Large intestine (tissue), 3 donors: ENCODE results near the gene MFAP4. TPM values are rescaled to one million over a fixed set of nuclear protein-coding genes. Genes with fewer than 3 reads are reported as not detected.

ENCODE experiments used
- DNase-seq, 2 donors: peaks; one replicate each; pipeline versions ENCODE4 v3.0.0 to v3.0.0-alpha.2; 2013
- H3K27ac ChIP-seq: one replicate; pipeline ENCODE4 v1.5.1; 2013; ENCODE audit warnings: low read length
- H3K27me3 ChIP-seq: 2 replicates; pipeline ENCODE4 v1.6.1; 2013; ENCODE audit warnings: low read length; ENCODE audit not compliant: control insufficient read depth, insufficient read depth
- H3K36me3 ChIP-seq: 2 replicates; pipeline ENCODE4 v1.6.1; 2013; ENCODE audit warnings: low read length; ENCODE audit not compliant: control insufficient read depth, insufficient read depth
- H3K4me1 ChIP-seq: one replicate; pipeline ENCODE4 v1.6.1; 2013; ENCODE audit warnings: low read length; ENCODE audit not compliant: control insufficient read depth, insufficient read depth
- H3K4me3 ChIP-seq: one replicate; pipeline ENCODE4 v1.5.1; 2013; ENCODE audit warnings: low read length
- H3K9me3 ChIP-seq: one replicate; pipeline ENCODE4 v1.6.1; 2013; ENCODE audit warnings: mild to moderate bottlenecking, low read depth, low read length, moderate library complexity; ENCODE audit not compliant: control insufficient read depth
- WGBS: methylation state at CpG from one replicate; pipeline ENCODE4 v1.1.5; 2013; ENCODE audit warnings: low lambda C conversion rate; ENCODE audit not compliant: insufficient coverage; 5-methylcytosine and 5-hydroxymethylcytosine counted together
- polyA plus RNA-seq: library from polyadenylated mRNA; unstranded; fragments of 120-200 nt; gene quantifications from one replicate; pipeline ENCODE4 v1.2.1, GENCODE V29; 2013

MFAP4 gene
- polyA plus RNA-seq, 1 donor, result 116 TPM

DNA sequence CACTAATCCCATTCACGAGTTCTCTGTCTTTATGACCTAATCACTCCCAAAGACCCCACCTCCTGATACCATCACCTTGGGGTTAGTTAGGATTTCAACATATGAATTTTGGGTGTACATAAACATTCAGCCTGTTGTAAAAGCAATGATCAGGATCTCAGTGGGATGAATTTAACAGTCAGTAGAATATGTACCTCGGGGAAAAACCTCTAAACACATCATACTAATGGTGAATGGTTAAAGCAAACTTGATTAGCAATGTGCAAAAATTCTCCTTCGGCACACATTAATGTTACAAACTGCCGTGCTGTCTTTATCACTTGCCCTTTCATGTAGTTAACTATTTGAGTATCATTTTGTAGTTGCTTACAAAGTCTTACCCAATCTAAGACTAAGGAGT lies 34.2 kb upstream of the MFAP4 start:
- no peaks in the 10 kb centered on the region for H3K36me3 ChIP-seq
- DNase-seq, result peak in 1 of 2 donors; percentile 20

DNA sequence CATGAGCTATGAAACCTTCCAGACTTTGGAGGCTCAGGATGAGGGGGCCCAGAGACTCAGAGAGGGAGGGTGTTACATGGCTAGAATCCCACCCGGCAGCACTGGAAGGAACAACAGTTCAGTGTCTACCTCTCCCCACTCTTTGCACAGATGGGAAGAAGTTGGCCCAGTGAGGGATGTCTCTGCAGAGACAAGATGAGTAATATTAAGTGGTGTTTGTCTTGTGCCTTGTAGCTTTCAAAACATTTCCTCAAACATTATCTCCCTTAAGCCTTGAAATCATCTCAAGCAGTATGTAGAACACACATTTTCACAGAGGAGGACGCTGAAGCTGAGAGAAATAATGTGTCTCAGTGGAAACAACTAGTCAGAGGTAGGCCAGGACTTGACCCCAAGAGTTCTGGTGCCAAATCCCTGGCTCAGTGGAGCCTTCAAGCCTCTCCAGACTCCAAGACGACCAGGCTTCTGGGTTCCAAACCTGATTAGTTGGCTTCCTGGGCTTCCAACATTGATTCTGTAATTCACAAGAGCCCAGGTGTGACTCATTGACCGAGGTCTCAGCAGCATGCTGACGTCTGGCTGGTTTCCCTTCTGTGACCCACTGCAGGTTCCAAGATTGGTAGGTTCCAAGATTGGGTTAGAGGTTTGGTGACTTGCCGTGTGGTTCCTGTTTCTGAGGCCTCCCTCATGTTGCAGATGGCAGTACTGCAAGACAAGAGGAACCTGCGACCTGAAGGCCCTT lies 31.4 kb upstream of the MFAP4 start:
- Histone ChIP-seq H3K9me3 (no peaks in the 10 kb centered on the region), H3K4me1 (no peaks in the 10 kb centered on the region), H3K36me3 (no peaks in the 10 kb centered on the region), H3K4me3 (no peak overlapping the region), H3K27me3 (no peaks in the 10 kb centered on the region), H3K27ac (no peak overlapping the region)
- no peak for DNase-seq
- WGBS, result no CpG with 5 or more reads among the region's 7 CpGs

More for the DNA sequence above, 34.2 kb upstream of the MFAP4 start:
- peaks cover 15% of the 10 kb centered on the region for H3K4me1 ChIP-seq
- H3K9me3 ChIP-seq, result no peaks in the 10 kb centered on the region
- H3K4me3 ChIP-seq, result no peak overlapping the region
- H3K27ac ChIP-seq, result no peak overlapping the region
- WGBS, result 30% methylated on average over 2 of the region's 4 CpGs
- no peaks in the 10 kb centered on the region for H3K27me3 ChIP-seq

GRCh38 chr17:19417611-19418010 lies 30.6 kb upstream of the MFAP4 start:
- H3K27me3 ChIP-seq, result no peaks in the 10 kb centered on the region
- H3K4me1 ChIP-seq, result no peaks in the 10 kb centered on the region
- DNase-seq, result no peak
- no peaks in the 10 kb centered on the region for H3K9me3 ChIP-seq
- H3K27ac ChIP-seq, result no peak overlapping the region
- H3K4me3 ChIP-seq, result no peak overlapping the region
- no CpG with 5 or more reads among the region's 3 CpGs for WGBS
- H3K36me3 ChIP-seq, result no peaks in the 10 kb centered on the region

- no peaks in the 10 kb centered on the region for H3K9me3 ChIP-seq
- no peaks in the 10 kb centered on the region for H3K4me1 ChIP-seq
- H3K27me3 ChIP-seq, result no peaks in the 10 kb centered on the region
- no peak overlapping the region for H3K4me3 ChIP-seq
- no peak overlapping the region for H3K27ac ChIP-seq
- no CpG with 5 or more reads among the region's 18 CpGs for WGBS
- H3K36me3 ChIP-seq, result no peaks in the 10 kb centered on the region
- DNase-seq, result no peak
These were observed 29.1 kb upstream of the MFAP4 start for GRCh38 chr17:19415806-19416775.

DNA sequence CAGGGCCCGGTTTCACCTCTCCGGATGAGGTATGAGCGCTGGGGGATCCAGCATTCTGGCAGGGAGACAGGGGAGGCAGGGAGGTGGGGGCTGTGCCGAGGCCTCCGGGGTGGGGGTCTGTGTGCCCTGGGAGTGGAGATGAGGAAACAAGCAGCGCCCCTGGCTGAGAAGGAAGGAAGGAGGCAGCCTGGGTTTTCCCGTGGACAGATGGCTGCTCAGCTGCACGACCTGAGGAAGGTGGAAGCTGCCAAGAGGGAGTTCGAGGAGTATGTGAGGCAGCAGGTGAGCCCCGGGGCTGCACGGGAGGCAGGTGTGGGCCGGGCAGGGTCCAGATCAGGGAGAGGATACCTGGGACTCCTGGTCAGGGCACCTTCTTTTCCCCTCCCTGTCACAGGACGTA lies 28.3 kb upstream of the MFAP4 start:
- H3K4me3 ChIP-seq, result no peak overlapping the region
- H3K36me3 ChIP-seq, result no peaks in the 10 kb centered on the region
- no CpG with 5 or more reads among the region's 13 CpGs for WGBS
- no peaks in the 10 kb centered on the region for H3K4me1 ChIP-seq
- no peaks in the 10 kb centered on the region for H3K9me3 ChIP-seq
- H3K27me3 ChIP-seq, result no peaks in the 10 kb centered on the region
- no peak overlapping the region for H3K27ac ChIP-seq
- no peak for DNase-seq

DNA sequence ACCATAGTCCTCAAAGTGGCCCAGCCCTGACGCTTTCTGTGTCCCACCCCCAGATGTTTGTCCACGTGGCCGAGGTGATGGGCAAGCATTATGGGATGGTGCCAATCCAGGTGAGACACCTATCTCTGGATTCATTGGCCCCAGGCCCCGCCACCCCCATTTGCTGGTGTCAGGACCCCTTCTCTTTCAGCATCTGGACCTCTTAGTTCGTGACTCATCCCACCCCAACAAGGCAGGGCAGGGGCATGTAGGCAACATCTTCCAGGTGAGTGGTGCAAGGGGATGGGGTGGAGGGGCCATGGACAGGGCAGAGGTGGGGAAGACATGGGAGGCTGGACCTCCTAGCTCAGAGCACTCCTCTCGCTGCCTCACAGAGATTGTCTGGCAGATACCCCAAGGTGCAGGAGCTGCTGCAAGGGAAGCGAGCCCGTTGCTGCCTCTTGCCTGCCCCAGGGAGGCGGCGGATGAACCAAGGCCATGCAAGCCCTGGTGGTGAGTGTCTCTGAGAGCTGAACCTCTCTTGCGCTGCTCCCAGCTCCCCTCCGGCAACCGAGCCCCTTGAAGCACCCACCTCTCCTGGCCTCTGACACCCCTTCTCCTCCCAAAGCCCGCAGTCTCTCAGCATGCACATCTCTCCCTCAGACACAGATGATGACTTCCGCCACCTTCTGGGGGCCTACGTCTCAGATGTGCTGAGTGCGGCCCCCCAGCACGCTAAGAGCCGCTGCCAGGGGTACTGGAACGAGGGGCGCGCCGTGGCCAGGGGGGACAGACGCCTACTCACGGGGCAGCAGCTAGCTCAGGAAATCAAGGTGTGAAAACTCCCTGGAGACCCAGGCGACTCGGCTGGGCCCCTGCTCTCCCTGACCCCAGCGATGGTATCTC lies 27.6 kb upstream of the MFAP4 start:
- WGBS, result no CpG with 5 or more reads among the region's 28 CpGs
- DNase-seq, result no peak
- H3K4me3 ChIP-seq, result no peak overlapping the region
- no peak overlapping the region for H3K27ac ChIP-seq
- H3K9me3 ChIP-seq, result no peaks in the 10 kb centered on the region
- no peaks in the 10 kb centered on the region for H3K36me3 ChIP-seq
- no peaks in the 10 kb centered on the region for H3K27me3 ChIP-seq
- H3K4me1 ChIP-seq, result no peaks in the 10 kb centered on the region

DNA sequence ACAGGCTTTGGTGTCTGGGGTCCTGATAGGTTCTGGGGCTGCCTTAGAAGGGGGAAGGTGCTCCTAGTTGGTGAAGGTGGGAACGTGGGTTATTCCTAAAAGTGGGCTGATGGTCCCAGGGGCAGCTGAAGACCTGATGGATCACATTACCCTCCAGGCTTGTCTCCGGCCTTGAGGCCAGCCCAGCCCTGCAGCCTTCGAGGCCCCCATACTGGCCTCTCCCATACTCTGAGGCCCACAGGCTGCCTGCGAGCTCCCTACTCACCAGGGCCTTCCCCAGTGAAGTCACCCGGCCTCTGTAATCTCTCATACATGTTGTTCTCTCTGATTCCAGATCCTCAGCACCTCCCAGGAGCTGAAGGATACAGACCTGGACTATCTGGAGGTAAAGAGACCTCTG lies 26.8 kb upstream of the MFAP4 start:
- DNase-seq, result no peak
- WGBS, result no CpG with 5 or more reads among the region's 5 CpGs
- H3K9me3 ChIP-seq, result no peaks in the 10 kb centered on the region

GRCh38 chr17:19412984-19413383 lies 26.0 kb upstream of the MFAP4 start:
- DNase-seq, result no peak
- no peaks in the 10 kb centered on the region for H3K4me1 ChIP-seq
- no peak overlapping the region for H3K4me3 ChIP-seq
- WGBS, result no CpG with 5 or more reads among the region's 12 CpGs
- no peak overlapping the region for H3K27ac ChIP-seq
- H3K36me3 ChIP-seq, result no peaks in the 10 kb centered on the region
- H3K9me3 ChIP-seq, result no peaks in the 10 kb centered on the region
- H3K27me3 ChIP-seq, result no peaks in the 10 kb centered on the region

More for the DNA sequence above, 26.8 kb upstream of the MFAP4 start:
- Histone ChIP-seq H3K36me3 (no peaks in the 10 kb centered on the region), H3K4me3 (no peak overlapping the region), H3K4me1 (no peaks in the 10 kb centered on the region), H3K27me3 (no peaks in the 10 kb centered on the region), H3K27ac (no peak overlapping the region)

GRCh38 chr17:19412510-19412909 lies 25.5 kb upstream of the MFAP4 start:
- Histone ChIP-seq H3K27me3 (no peaks in the 10 kb centered on the region), H3K4me1 (no peaks in the 10 kb centered on the region), H3K4me3 (no peak overlapping the region), H3K27ac (no peak overlapping the region), H3K9me3 (no peaks in the 10 kb centered on the region), H3K36me3 (no peaks in the 10 kb centered on the region)
- no CpG with 5 or more reads among the region's 16 CpGs for WGBS
- DNase-seq, result no peak

DNA sequence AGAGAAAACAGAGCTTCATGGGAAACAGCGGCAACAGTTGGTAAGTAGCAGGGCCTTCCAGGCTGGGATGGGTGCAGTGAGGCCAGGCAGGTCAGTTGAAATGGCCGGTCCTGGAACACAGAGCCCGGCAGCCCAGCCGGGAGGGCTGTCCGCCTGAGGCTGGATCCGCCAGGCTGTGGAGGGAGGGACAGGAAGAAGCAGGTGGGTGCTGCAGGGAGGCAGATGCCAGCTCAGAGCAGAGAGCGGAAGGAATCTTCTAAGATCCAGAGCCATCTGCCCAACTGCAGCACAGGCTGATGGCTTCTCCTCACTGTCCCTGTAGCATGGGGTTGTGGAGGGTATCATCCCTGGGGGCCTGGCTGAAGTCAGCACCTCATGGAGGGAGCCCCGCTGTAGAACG lies 24.6 kb upstream of the MFAP4 start:
- Histone ChIP-seq H3K4me3 (no peak overlapping the region), H3K4me1 (no peaks in the 10 kb centered on the region), H3K27me3 (no peaks in the 10 kb centered on the region), H3K27ac (no peak overlapping the region), H3K9me3 (no peaks in the 10 kb centered on the region), H3K36me3 (no peaks in the 10 kb centered on the region)
- DNase-seq, result no peak
- no CpG with 5 or more reads among the region's 9 CpGs for WGBS
